Ishikawa (cell line): ENCODE results near the gene AMPH.

Experiments
- CEBPB ChIP-seq: IDR thresholded peaks from 2 replicates; pipeline ENCODE4 v1.6.1; 2012
- CREB1 ChIP-seq: IDR thresholded peaks from 2 replicates; pipeline ENCODE4 v1.6.1; 2012; ENCODE audit warnings: low read depth
- EGR1 ChIP-seq: IDR thresholded peaks from 2 replicates; pipeline ENCODE4 v1.6.1; 2012
- EP300 ChIP-seq: IDR thresholded peaks from 2 replicates; pipeline ENCODE4 v1.6.1; 2012; ENCODE audit warnings: borderline replicate concordance
- FOXM1 ChIP-seq: IDR thresholded peaks from 2 replicates; pipeline ENCODE4 v1.6.1; 2012; ENCODE audit warnings: low read depth, borderline replicate concordance
- MAX ChIP-seq: IDR thresholded peaks from 2 replicates; pipeline ENCODE4 v1.6.1; 2012
- NFIC ChIP-seq: IDR thresholded peaks from 2 replicates; pipeline ENCODE4 v1.6.1; 2012
- RAD21 ChIP-seq: IDR thresholded peaks from 2 replicates; pipeline ENCODE4 v1.6.1; 2012; ENCODE audit warnings: low read depth
- TAF1 ChIP-seq: IDR thresholded peaks from 2 replicates; pipeline ENCODE4 v1.6.1; 2012; ENCODE audit warnings: low read depth, mild to moderate bottlenecking
- TCF12 ChIP-seq: IDR thresholded peaks from 2 replicates; pipeline ENCODE4 v1.6.1; 2012; ENCODE audit warnings: low read depth
- TEAD4 ChIP-seq: IDR thresholded peaks from 2 replicates; pipeline ENCODE4 v1.6.1; 2012
- YY1 ChIP-seq: IDR thresholded peaks from 2 replicates; pipeline ENCODE4 v1.6.1; 2012; ENCODE audit warnings: low read depth
- ZBTB7A ChIP-seq: IDR thresholded peaks from 2 replicates; pipeline ENCODE4 v1.6.1; 2012; ENCODE audit warnings: low read depth
- TF ChIP-seq, protein P1 (sequence below): IDR thresholded peaks from 2 replicates; pipeline ENCODE4 v1.6.1; 2012; ENCODE audit warnings: low read depth, mild to moderate bottlenecking
- TF ChIP-seq, protein P2 (sequence below): IDR thresholded peaks from 2 replicates; pipeline ENCODE4 v1.6.1; 2012

The AMPH gene

GRCh38 chr7:38478404-38478803 is 152.8 kb downstream of the AMPH start:
- TF ChIP-seq TEAD4: no peak
- no peak for TF ChIP-seq EGR1
- no peak for TF ChIP-seq TCF12
- TF ChIP-seq ZBTB7A: no peak

DNA sequence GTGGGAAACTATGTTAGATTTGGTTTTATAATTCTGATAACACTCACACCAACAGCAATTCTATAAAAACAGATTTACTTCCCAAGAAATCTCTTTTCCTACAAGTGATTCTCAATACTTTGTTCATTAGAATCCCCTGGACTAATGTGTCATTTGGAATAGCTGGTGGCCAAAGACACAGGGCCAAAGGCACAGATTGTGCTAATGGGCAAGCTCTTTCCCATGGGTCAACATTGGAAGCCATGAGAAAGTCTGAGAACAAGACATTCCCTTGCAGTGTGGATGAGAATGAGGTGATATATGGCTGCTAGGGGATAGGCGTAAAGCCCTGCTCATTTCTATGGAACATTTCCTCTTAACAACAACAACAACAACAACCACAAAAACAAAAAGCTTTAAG is 153.8 kb downstream of the AMPH start:
- TF ChIP-seq RAD21: no peak

- TF ChIP-seq EP300 (no peak), CREB1 (no peak), TEAD4 (no peak), RAD21 (no peak), ZBTB7A (no peak), FOXM1 (no peak), TCF12 (no peak), TAF1 (no peak), NFIC (no peak), MAX (no peak), EGR1 (no peak), CEBPB (no peak)
- TF ChIP-seq, protein P1, sequence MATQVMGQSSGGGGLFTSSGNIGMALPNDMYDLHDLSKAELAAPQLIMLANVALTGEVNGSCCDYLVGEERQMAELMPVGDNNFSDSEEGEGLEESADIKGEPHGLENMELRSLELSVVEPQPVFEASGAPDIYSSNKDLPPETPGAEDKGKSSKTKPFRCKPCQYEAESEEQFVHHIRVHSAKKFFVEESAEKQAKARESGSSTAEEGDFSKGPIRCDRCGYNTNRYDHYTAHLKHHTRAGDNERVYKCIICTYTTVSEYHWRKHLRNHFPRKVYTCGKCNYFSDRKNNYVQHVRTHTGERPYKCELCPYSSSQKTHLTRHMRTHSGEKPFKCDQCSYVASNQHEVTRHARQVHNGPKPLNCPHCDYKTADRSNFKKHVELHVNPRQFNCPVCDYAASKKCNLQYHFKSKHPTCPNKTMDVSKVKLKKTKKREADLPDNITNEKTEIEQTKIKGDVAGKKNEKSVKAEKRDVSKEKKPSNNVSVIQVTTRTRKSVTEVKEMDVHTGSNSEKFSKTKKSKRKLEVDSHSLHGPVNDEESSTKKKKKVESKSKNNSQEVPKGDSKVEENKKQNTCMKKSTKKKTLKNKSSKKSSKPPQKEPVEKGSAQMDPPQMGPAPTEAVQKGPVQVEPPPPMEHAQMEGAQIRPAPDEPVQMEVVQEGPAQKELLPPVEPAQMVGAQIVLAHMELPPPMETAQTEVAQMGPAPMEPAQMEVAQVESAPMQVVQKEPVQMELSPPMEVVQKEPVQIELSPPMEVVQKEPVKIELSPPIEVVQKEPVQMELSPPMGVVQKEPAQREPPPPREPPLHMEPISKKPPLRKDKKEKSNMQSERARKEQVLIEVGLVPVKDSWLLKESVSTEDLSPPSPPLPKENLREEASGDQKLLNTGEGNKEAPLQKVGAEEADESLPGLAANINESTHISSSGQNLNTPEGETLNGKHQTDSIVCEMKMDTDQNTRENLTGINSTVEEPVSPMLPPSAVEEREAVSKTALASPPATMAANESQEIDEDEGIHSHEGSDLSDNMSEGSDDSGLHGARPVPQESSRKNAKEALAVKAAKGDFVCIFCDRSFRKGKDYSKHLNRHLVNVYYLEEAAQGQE: no peak
Observed at GRCh38 chr7:38476764-38477163, 154.4 kb downstream of the AMPH start.

GRCh38 chr7:38465956-38466355 is 165.2 kb downstream of the AMPH start:
- TF ChIP-seq, protein P2, sequence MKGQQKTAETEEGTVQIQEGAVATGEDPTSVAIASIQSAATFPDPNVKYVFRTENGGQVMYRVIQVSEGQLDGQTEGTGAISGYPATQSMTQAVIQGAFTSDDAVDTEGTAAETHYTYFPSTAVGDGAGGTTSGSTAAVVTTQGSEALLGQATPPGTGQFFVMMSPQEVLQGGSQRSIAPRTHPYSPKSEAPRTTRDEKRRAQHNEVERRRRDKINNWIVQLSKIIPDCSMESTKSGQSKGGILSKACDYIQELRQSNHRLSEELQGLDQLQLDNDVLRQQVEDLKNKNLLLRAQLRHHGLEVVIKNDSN: no peak
- no peak for TF ChIP-seq ZBTB7A
- no peak for TF ChIP-seq CEBPB
- no peak for TF ChIP-seq EGR1
- no peak for TF ChIP-seq CREB1
- TF ChIP-seq TCF12: no peak

DNA sequence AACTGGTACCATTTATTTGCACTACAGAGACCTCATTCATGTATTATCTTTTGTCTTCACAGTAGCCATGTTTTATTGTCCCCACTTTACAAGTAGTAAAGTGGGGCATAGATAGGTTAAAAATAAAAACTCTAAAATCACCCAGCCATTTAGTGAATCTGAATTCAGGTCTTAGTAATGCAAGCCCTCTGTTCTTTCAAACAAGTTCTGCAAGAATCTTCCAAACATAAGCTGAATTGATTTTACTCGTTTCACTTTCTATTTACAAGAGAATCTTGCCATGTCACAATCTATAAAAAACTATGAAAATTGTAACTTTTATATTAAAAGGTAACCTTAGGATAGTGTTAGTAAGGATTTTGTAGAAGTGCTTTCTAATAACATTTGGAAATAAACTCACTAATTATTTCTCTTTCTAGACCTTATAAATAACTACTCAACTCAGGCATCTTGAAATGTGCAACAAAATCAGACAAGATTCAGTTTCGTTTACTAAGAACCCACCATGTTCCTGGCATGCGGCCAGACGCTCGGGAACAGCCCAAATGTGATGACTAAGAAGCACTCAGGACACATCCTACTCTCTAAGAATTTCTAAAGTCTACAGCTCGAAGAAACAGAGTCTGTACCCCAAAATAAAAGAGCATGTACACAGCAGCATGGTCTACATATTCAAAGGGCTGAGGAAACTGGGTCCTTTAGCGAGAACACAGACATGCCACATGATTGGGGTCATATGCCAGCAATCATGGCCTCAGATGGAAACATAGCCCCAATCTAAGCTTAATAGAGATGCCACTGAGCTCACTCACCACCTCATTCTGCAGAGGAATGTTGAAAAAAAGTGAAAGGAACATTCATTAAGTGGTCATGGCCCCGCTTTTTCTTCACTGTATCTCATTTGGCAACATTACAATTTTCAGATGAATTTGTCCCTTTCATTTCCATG is 167.6 kb downstream of the AMPH start:
- TF ChIP-seq, protein P1: no peak
- no peak for TF ChIP-seq EGR1
- TF ChIP-seq TAF1: no peak
- no peak for TF ChIP-seq CREB1
- no peak for TF ChIP-seq CEBPB
- no peak for TF ChIP-seq FOXM1
- TF ChIP-seq YY1: no peak
- no peak for TF ChIP-seq RAD21
- no peak for TF ChIP-seq NFIC
- no peak for TF ChIP-seq ZBTB7A
- TF ChIP-seq TCF12: no peak
- no peak for TF ChIP-seq TEAD4
- TF ChIP-seq EP300: no peak
- TF ChIP-seq, protein P2: no peak
- no peak for TF ChIP-seq MAX

DNA sequence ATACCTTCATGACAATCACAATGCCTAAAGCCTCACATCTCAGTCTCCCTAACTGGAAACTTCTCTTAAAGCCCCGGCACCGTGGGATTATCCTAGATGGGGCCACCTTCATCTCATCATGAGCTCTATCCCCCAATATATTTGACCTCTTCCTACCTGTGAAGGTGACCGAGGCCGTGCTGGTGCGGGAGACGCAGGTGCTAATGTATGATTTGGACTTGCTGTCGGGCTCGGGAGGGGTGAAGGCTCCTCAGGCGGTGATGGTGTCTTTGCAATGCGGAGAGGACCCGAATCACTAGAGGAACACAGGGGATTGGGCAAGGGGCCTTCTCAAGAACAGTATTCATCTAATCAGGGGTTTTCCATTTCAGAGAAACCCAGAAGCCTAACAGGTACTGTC is 168.4 kb downstream of the AMPH start:
- TF ChIP-seq EP300 (no peak), EGR1 (no peak), FOXM1 (no peak), RAD21 (no peak), TAF1 (no peak), TEAD4 (no peak), CREB1 (no peak), TCF12 (no peak), CEBPB (no peak)
- TF ChIP-seq, protein P1: no peak
